Embryonic facial prominence (tissue), 1 donor: Measurements from ENCODE around the gene SLC7A5.
A peak's percentile ranks its signal among the peaks of the same experiment; 100 is the strongest.
"Not testable (repeated sequence)": the region's sequence is repeated elsewhere in the genome, so short reads cannot be mapped to it uniquely, and the experiment has no call there.

Experiments used
- DNase-seq: peaks from one replicate; pipeline ENCODE4 v3.0.0-alpha.2; 2016; ENCODE audit errors: extremely low spot score

The SLC7A5 gene

DNA sequence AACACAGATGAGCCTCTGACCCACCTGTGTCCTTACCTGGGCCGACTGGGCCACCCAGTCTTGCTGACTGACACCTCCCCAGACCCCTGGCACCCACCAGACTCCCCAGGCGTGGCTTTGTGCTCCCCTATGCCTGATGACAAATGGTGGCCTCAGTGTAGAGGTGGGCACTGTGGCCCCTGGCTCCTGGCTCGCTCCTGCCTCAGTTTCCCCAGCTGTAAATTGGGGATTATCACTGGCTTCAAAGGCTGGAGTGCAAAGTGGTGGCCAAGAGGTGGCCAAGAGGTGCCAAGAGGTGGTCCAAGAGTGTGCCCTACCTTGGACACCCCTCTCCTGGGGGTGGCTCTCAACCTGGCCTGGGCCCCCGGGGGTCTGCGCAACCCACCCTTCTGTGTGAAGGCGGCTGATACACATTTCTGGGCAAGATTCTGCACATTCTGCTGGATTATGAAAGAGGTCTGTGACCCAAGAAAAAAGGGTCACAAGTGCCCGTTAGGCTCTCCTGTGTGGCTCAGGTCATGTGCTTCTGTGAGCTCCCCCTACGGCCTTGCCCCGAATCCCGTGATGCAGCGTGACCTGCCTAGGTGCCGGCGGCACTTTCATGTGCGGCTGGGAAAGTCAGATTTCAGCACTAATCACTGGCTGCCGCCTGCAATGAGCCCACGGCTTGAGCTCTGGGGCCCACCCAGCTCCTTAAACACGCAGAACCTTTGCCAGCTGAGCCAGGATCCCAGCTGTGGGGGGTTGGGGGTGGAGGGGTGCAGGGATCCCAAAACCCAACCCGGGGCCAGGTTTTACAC, 7.8 kb downstream of the SLC7A5 start:
- not testable (repeated sequence) for DNase-seq

DNA sequence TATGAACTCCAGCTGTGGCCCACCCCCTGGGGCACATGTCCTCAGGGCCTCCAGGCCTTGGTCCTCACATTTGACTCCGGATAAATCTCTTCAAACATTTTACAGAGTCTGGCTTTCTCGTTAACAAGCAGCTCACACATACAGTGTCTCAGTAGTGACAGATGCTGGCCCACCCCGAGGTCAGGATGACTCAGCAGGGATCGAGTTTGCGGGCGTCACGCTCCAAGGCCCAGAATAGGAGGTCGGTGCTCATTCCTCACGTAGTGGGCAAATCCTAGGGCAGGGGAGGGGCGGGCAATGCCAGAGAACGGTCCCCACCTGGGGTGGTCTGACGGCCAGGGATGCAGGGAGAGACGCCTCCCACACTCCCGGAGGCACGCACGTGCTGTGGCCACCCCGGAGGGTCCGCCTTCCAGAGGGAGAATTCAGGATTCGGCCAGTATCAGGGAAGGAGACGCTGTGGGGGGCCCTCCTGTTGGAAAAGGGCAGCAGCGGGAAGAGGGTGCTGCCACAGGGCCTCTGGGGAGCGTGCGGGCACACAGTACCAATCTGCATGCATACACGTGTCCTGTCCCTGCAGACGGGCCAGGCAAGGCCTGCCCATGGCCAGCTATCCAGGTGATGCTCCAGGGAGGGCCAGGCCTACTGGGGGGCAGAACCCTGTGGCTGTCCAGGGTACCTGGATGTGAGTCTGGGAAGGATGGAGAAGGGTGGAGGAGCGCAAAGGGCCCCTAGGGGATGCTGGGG, 8.6 kb downstream of the SLC7A5 start:
- no peak for DNase-seq

DNA sequence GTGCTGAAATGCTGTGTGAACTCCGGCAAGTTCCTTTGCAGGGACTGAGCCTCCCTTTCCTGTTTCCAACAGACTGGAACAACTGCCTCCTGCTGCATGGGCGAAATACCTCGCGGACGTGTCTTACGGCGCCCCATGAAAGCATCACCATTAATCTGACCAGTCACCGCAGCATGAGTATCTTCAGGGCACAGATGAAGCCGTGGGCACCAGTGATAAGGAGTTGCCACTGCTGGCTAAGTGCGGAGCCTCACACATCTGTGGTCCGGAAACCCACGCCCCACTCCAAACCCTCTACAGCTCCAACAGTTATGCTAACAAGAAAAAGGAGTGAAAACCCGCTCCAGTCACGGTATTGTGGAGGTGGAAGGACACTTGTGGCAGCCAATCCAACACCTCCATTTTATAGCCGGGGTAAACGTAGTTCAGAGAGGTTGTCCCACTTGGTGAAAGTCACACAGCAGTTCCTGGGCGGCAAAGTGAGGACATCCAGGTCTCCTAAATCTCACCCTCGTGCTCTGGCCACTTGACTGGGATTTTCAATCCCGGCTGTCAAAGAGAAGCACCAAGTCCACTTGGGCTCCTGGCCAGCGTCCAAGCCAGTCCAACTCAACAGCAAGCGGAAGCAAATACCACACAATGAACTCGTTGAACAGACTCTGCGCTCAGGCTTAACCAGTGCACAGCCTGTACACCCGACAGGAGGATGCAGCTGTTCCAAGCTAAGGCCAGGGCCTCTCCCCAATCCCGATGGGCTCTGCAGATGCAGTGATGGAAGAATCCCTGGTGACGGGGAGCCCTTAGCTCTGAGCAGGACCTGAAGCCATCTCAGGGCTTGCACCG, 10.9 kb downstream of the SLC7A5 start:
- not testable (repeated sequence) for DNase-seq

DNA sequence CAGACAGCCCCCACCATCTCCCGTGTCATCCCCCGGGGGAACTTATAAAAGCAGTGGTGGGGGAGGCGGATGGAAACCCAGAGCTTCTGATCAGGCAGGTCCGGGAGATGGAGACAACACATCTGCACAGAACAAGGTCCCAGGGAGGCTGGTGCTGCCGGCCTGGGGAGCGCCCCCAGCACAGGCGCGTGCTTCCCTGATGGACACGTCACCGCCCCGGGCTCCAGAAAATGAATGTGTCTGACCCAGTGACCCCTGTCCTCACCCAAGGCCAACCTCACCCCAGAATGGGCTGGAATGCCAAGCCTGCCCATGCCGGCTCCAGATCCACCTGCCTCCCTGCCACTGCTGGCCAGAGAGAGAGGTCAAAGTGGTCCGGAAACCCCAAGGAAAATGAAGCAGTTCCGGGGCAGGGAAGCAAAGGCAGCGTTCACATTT, 12.5 kb downstream of the SLC7A5 start:
- no peak for DNase-seq

DNA sequence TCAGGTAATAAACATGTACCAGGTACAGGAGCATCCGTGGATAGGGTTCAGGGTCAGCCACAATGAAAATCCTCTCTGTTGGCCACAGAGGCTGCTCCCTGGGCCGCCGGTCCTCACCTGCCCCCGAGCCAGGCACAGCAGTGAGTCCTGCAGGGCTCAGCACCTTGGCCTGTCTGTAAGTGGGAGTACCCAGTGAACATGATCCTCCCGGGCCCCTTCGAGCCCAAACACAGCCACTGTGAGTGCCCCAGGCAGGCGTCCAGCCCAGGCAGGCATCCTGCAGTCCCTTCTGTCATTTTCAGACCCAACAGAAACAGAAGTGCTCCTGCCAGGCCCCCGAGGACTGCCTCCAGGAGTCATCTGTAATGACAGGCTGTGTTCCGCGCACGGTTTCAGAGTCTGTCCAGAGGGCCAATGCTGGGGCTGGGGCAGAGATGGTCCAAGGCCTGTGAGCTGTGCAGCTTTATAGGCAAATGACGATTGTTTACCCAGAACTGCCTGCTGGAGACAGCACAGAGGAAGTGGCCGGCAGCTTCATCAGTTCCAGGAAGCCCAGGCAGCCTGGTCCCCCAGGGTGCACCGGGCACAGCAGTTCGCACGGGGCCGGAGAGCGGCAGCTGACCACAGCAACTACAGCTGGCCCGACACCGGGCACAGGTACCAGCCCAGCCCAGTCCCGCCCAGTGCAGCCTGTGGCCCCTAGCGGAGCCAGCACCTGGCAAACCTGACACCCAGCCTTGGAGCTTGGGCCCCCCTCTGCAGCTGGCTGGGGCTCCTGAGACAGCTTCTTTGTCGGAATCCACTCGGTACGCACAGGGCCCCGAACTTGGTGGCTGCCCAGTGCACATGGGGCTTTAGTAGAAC, 13.2 kb downstream of the SLC7A5 start:
- no peak for DNase-seq

DNA sequence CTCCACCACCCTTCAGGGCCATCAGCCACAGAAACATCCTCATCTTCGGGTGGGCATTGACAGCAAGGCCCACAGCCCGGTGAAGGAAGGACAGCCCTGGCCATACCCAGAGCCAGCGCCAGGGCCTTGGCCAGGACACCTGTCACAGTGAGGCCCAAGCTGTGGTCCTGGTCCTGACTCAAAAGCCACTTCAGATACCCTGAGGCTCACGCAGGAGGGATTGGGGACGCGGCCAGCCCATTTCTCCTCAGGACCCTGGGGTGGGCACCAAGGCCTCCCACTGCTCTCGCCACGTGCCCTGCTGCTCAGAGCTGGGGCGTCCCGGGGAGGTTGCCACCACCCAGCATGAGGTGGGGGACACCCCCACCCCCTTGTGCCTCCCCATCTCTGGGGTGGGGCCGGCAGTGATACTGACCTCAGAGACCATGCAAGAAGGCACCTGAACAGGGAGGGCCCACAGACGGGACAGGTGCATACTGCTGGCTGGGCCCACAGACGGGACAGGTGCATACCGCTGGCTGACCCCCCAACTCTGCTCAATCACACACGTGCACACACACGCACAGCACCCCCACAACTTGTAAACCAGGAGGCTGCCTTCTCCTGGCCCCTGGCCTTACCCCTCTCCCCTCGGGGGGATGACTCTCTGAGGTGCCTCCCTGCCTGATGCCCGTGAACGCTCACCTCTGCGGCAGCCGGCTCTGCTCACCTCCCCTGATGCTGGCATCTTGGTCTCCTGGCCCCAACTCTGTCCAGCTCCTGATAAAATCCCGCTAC, 14.2 kb downstream of the SLC7A5 start:
- DNase-seq, result no peak

DNA sequence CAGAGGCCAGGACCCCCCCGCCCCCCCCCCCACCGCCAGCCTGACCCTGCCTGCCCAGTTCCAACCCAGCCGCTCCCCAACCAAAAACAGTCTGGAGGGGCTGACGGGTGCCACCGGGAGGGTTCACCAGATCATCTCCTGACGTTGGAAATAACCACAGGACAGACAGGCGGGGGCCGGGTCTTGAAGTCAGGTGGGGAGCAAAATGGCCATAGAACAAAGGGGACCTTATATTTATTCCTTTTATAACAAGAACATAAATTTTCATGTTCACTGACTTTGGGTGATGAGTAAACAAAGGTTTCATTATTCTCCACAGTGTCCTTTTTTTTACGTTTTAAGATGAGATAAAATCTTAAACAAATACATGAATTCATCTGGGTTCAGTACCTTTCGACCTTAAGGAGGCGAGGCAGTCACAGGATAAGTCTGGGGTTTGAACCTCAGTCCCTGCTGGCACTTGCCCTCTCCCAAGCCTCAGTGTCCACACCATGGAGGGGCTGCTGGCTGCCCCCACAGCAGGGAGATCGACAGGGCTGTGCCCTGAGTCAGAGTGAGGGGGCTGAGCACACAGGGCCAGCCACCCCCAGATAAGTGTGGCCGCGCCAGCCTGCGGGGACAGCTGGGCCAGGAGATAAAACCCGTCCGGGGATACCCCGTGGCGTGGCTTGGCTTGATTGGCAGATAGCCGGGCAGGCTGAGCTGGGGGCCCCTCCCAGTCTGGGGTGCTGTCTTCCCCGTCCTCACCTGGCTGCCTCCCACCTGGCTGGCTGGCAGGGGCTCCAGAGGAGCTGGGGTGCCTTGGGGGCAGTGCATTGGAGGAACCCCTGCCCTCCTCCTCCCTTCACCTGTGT, 15.0 kb downstream of the SLC7A5 start:
- no peak for DNase-seq

DNA sequence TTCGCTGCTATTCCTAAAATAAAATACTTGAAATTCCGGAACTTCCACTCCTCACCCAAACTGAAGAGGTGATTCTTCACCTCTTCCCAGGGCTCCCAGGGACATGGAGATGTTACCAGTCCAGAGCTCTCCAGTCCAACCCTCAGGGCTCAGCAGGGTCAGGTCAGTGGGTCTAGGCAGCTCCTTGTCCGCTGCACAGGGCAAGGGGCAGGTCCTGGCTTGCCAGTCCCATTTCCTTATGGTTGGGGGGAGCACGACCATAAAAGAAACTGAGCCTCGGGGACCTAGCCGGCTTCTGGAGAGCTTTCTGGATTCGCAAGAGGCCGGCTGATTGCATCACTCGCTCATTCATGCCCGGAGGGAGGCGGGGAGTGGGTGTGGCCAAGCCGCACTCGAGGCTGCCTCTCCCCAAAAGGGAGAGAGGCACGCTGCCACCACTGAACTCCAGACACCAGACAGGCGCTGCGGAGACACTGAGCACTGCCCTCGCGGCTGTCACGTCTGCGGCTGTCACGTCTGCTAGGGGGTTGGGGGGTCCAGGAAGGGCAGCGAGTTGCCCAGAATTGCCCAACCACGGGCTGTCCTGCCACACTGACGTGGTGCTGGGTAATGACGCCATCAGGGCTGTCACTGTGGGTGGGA, 15.8 kb downstream of the SLC7A5 start:
- peak; percentile 72 for DNase-seq

DNA sequence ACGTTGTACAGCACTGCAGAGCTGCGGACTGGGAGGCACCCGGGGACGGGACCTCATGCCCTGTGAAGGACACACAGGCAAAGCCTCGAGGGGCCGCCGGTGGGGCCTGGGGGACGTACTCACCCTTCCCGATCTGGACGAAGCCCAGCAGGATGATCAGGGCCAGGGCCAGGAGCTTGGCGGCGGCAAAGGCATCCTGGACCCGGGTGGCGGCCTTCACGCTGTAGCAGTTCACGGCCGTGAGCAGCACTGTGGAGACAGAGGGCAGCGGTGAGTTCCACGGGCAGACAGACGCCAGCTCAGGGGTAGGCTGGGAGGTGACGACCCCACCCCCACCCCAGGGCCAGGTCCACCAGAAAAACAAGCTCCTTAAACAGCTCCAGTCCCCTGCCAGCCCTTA, 17.7 kb downstream of the SLC7A5 start:
- DNase-seq, result no peak

DNA sequence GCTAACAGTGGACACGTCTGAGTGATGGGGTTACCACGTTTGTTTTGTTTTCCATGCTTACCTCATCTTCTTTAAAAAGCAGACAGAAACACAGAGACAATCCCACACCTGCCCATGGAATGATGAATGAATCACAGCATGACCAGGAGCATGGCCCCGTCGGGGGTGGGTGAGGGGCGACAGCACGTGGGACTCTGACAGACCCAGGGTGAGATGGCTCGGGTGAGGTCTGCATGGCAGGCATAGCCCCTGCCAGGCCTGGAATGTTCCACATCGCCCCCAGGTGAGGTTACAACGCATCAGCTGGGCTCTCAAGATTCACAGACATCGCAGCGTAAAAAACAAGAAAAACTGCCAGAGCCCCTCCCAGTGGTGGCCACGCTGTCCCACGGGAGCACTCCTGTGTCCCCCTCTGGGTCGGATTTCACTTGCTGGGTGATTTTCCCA, 18.1 kb downstream of the SLC7A5 start:
- no peak for DNase-seq

DNA sequence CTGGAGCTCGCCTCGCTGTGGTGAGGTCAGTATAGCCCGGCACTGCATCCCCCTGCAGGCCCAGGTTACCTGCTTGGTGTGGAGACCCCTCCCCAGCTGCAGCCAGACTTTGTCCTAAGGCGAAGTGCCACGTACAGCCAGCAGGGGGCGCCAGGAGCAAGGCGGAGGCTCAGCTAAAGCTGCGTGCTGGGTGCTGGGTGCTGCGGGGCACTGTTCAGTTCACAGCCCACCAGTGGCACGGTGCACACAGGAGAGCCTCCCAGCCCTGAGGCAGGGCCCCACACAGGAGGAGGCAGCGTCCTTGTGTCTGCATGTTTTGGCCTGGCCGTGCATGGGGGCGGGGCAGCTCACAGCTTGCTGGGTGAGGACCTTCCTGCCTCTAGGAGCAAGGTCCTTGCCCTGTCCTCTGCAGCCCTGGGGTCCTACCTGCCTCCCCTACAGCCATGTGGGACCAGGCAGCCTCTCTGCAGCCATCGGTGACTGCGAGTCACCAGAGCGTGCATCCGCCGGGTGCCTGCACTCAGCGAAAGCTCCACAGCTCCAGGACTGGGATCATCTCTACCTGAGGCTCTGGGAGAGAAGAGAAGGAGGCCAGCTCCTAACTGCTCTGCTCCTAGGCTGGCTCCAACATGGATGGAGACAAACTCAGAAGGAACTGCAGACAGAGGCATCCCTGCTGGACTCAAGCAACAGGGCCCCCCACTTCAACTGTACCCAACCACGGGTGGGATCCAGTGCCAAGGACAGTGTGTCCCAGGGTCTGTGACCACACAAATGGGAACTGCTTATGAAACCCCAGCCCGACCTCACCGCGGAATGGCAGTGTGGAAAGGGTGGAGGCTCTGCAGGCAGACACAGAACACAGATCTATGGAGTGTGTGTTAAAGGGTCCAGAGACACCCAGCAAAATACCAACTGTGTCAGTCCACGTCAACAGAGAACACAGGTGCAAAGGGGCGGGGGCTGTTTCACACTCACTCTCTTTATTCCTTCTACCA, 19.0 kb downstream of the SLC7A5 start:
- DNase-seq, result no peak

DNA sequence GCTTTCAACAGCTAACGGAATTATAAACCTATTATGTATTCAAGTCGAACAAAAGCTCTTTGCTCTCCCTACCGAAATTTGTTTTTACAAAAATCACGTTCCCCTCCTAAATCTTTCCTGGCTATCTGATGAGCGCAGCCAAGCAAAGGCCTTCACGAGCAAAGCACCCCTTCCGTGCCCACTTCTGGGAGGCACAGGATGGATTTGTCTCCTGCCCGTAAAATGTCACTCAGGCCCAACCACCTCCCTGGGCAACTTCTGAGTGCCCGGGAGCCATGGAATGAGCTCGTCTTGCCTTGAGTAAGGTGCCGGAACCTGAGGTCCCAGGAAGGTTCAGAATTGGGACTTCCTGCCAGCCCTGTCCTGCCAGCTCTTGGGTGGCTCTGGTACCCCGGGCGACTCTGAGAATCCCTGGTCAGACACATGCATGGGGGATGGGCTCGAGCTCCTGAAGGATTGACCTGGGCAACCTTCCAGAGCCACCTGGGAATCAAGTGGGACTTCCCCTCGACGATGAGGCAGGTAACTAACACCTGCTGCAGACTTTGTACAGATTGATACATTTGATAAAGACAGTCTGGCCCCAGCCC, 19.8 kb downstream of the SLC7A5 start:
- no peak for DNase-seq

DNA sequence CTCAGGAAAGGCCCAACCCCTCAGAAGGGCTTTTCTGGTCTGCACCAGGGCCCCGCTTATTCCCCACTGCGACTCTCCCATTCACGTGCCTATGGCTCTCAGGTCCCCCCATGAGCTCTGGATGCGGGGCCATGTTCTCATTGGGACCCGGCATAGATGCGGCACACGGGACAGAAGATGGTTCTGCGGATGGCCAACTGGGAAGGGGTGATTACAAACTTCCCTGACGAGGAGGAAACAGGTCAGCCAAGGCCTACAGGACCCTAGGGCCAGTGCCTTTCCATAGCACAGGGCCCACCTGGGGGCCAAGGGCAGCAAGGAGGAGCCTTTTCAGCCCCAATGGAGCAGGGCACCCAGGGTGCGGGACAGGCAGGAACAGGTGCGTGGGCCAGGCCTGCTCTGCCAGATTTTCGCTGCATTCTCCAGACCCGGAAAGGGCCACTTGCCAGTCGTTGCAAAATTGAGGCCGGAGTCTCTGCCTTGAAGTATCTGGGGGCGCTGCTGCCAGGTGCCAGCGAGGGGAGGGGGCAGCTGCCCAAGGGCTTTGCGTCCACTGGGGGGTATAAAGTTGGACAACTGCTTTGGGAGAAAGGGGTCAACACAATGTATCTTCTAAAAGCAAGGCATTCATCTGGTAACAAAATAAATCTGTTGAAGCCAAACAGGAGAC, 20.5 kb downstream of the SLC7A5 start:
- no peak for DNase-seq

DNA sequence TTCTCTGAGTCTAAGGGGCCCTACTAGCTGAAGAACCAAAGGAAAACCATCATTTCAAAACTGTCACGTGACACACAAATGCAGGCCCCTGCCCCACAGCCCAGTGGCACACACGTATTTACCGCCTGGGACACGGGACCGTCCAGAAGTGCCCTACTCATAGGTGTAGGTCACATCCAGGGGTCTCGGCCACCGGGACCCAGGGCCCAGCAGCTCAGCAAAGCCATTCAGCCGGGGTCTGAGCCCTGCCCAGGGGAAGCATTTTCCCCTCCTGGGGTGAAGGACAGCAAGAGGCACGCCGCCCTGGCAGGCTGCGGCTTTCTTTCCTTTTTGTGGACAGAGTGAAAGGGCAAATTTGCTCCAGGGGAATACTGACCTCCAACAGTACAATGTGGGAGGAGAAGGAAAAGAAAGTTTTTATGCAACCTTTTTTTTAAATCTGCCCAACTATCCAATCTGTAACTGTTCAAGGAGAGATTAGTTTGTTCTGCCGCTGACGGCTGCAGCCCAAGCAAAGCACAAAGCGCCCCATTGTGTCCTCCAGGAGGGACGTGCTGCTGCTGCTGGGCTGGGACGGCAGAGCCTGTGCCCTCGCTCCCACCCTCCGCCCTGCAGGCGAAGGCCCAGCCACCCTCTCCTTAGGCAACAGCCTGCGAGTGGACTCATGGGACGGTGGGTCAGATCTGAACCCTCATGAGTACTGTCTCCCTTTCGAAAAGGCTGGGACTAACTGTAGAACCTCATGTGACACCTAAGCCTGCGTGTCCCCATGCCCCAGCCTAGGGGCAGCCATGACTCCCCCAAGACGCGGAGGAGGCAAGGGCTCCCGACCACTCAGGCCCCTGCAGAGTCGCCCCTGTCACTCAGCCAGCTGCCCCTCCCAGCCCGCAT, 21.3 kb downstream of the SLC7A5 start:
- no peak for DNase-seq

DNA sequence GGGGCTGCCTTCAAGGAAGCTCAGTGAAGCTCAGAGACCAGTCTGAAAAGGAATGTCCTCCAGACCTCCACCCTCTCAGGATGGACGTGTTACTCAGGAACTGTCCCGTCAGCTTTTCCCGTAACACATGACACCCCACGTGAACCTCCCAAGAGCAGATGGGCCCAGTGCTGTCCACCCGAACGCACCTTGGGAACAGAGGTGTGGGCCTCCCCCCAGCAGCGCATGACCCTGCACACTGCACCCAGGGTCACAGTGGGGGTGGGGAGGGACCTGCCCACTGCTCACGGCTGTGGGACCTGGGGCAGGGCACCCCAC, 21.9 kb downstream of the SLC7A5 start:
- DNase-seq, result no peak
